OCI-LY1 (cell line): ENCODE data around the gene WBP2.

Experiments
- CTCF ChIP-seq: fragments of 200-600 bp; sonication (generic), shearing (Covaris generic); IDR thresholded peaks from 2 replicates; pipeline ENCODE4 v1.5.1; 2017; ENCODE audit warnings: mild to moderate bottlenecking, antibody characterized with exemption, low read length, moderate library complexity, mixed read lengths
- EZH2 ChIP-seq: fragments of 200-600 bp; sonication (generic), shearing (Covaris generic); IDR thresholded peaks from 2 replicates; pipeline ENCODE4 v1.8.0; 2017; ENCODE audit warnings: borderline replicate concordance, mixed run types, mild to moderate bottlenecking, antibody characterized with exemption, low read length, moderate library complexity, mixed read lengths

GRCh38 chr17:75815399-75815798, 39.7 kb downstream of the WBP2 start:
- TF ChIP-seq EZH2 (no peak), CTCF (no peak)
